Adrenal gland (tissue), 12 donors: ENCODE data around the gene MAPKAPK5. TPM values are rescaled to one million over a fixed set of nuclear protein-coding genes. Genes with fewer than 3 reads are reported as not detected.

Experiments used
- DNase-seq, 7 donors: peaks; one replicate each; pipeline ENCODE4 v3.0.0-alpha.2; 2019 to 2020
- H3K27ac ChIP-seq, 5 donors: fragments of 200-600 bp; sonication (generic) in 4 of 5; 1 replicate in 3 of 5; 2 replicates in 2 of 5; pipeline versions ENCODE4 v1.5.1 to v1.8.0; 2016 to 2020; ENCODE audit warnings: mild to moderate bottlenecking in 1 of 5
- H3K27me3 ChIP-seq: fragments of 200-600 bp; 2 replicates; pipeline ENCODE4 v1.8.0; 2021
- H3K36me3 ChIP-seq, 2 donors: fragments of 200-600 bp; replicated peaks in 1 of 2; 1 replicate in 1 of 2; 2 replicates in 1 of 2; pipeline versions ENCODE4 v1.5.1 to v1.8.0; 2018 to 2022
- H3K4me1 ChIP-seq, 2 donors: fragments of 200-600 bp; replicated peaks in 1 of 2; 1 replicate in 1 of 2; 2 replicates in 1 of 2; pipeline versions ENCODE4 v1.5.1 to v1.8.0; 2018 to 2021
- H3K4me3 ChIP-seq, 4 donors: fragments of 200-600 bp; sonication (generic) in 3 of 4; one replicate each; pipeline ENCODE4 v1.5.1; 2016 to 2018
- H3K9me3 ChIP-seq, 3 donors: fragments of 200-600 bp; sonication (generic) in 1 of 3; replicated peaks in 1 of 3; 1 replicate in 2 of 3; 2 replicates in 1 of 3; pipeline versions ENCODE4 v1.5.1 to v1.8.0; 2016 to 2021
- CTCF ChIP-seq, 6 experiments: fragments of 450-650 bp in 4 of 6; fragments of 200-600 bp in 2 of 6; sonication (generic) in 1 of 6; IDR thresholded peaks; 1 replicate in 5 of 6; 2 replicates in 1 of 6; pipeline versions ENCODE4 v1.5.1 to v1.8.0; 2016 to 2021; ENCODE audit warnings: antibody characterized with exemption in 6 of 6, mild to moderate bottlenecking in 2 of 6, moderate library complexity in 1 of 6
- POLR2A ChIP-seq, 2 donors: fragments of 450-650 bp; IDR thresholded peaks; one replicate each; pipeline ENCODE4 v1.6.1; 2017; ENCODE audit warnings: antibody characterized with exemption in 2 of 2, mild to moderate bottlenecking in 2 of 2, moderate library complexity in 1 of 2
- WGBS, 4 donors: extraction: QIAGEN DNeasy Blood & Tissue Kit in 2 of 4; methylation state at CpG; one replicate each; pipeline versions ENCODE4 v1.1.5 to v1.1.7; 2013 to 2017; 5-methylcytosine and 5-hydroxymethylcytosine counted together
- intact Hi-C, 2 donors: fragments of 100-400 bp; cut with DNase I; formaldehyde crosslinking; loops; one replicate each; pipeline versions ENCODE4 v1.14.1 to v1.15.0; 2022 to 2023
- polyA plus RNA-seq, 3 donors: library from polyadenylated mRNA; stranded (reverse); fragments of 200-250 nt in 2 of 3; fragments of 350-450 nt in 1 of 3; fragmentation: Illumina TruSeq in 1 of 3; extraction: RNeasy Lipid Tissue Mini Kit (QIAGEN cat#74804) in 1 of 3; gene quantifications; one replicate each; pipeline ENCODE4 v1.2.3, GENCODE V29; 2013 to 2014
- total RNA-seq, 9 donors: library from RNA; depleted of rRNA in 4 of 9; stranded (reverse); fragments of >200 nt in 4 of 9; fragments of 120-200 nt in 1 of 9; fragmentation: NEBNext Ultra II Directional in 1 of 9; extraction: Animal tissue kit (Norgen Biotek cat#: 25700) in 1 of 9; gene quantifications; one replicate each; pipeline versions ENCODE4 v1.1.0 to v1.2.4, GENCODE V29; 2013 to 2023
- donor health status: healthy with polysubstance abuse.
- donor health status: Bipolar disorder and iron deficiency.
- donor health status: DM: yes; HTN: yes; CAD: no.
- donor health status: DM: no; HTN: no; CAD: no.
- donor health status: DM: no; HTN: no; CAD: no.
- donor health status: DM: yes; HTN: yes; CAD: no.

Gene MAPKAPK5
- total and polyA plus RNA-seq, 12 donors, result 13.8 to 62.1 (median 45.7) TPM

- TF ChIP-seq POLR2A (IDR thresholded peaks at IDR 0.05), result no peak
- no peak for TF ChIP-seq CTCF (IDR thresholded peaks at IDR 0.05)
- no peaks in the 10 kb centered on the region for H3K9me3 ChIP-seq
- H3K4me1 ChIP-seq, result no peaks in the 10 kb centered on the region
- no peak overlapping the region for H3K4me3 ChIP-seq
- intact Hi-C loops, result no loop called here
- no peak for DNase-seq
- WGBS, 4 donors, result 93 to 100% (median 97%) methylated on average over 2 of the region's 2 CpGs
- H3K27ac ChIP-seq, result no peak overlapping the region
- peaks cover 0 to 4% of the 10 kb centered on the region in 2 donors for H3K36me3 ChIP-seq
- no peaks in the 10 kb centered on the region for H3K27me3 ChIP-seq
These were observed 84.6 kb downstream of the MAPKAPK5 start for GRCh38 chr12:111926631-111927030.

DNA sequence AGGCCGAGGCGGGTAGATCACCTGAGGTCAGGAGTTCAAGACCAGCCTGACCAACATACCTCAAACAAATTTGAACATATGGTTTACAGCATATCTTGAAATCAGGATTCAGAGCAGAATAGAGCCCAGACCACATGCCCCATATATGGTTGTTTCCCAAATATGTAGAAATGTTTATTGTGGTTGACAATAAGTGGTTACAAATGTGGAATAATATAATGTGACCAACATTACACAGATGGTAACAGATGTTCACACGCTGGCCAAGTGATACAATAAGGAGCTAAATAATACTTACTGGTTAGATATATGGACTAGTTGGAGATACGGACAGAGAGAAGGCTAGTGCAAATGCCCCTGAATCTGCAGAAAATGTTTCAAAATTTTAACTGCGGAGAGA, 85.3 kb downstream of the MAPKAPK5 start:
- Histone ChIP-seq H3K27ac (no peak overlapping the region), H3K9me3 (no peaks in the 10 kb centered on the region), H3K27me3 (no peaks in the 10 kb centered on the region), H3K36me3 (peaks cover 0 to 5% of the 10 kb centered on the region in 2 donors), H3K4me3 (no peak overlapping the region), H3K4me1 (no peaks in the 10 kb centered on the region)
- DNase-seq, result no peak
- intact Hi-C loops, result no loop called here
- 86 to 95% (median 94%) methylated on average over 5 of the region's 5 CpGs for WGBS, 4 donors
- TF ChIP-seq CTCF (IDR thresholded peaks at IDR 0.05) (no peak), POLR2A (IDR thresholded peaks at IDR 0.05) (no peak)

- WGBS, 4 donors, result 93 to 96% (median 95%) methylated on average over 5 of the region's 5 CpGs
- H3K27me3 ChIP-seq, result no peaks in the 10 kb centered on the region
- TF ChIP-seq CTCF (IDR thresholded peaks at IDR 0.05), result no peak
- TF ChIP-seq POLR2A (IDR thresholded peaks at IDR 0.05), result no peak
- no peaks in the 10 kb centered on the region for H3K4me1 ChIP-seq
- H3K4me3 ChIP-seq, result no peak overlapping the region
- no peak overlapping the region for H3K27ac ChIP-seq
- intact Hi-C loops, result no loop called here
- peaks cover 0 to 5% of the 10 kb centered on the region in 2 donors for H3K36me3 ChIP-seq
- H3K9me3 ChIP-seq, result no peaks in the 10 kb centered on the region
- no peak for DNase-seq
These were observed 90.2 kb downstream of the MAPKAPK5 start for GRCh38 chr12:111932241-111932640.

DNA sequence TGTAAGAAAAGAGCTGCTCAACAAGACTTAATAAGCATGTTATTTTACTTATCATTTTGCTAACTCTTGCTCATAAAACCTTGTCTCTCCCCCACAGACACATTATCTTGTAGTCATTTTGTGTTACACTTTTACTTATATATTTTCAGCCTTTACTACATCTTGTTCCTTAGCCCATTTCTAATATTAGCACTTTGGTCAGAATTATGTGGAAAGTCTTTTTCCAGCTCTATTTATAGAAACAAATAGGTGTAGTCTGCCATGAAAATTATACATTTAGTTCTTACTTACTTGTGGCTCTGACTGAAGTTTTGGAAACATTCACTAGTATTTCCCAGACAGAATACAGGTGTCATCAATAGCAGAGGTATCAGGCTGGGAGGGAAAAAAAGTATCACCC, 94.8 kb downstream of the MAPKAPK5 start:
- Histone ChIP-seq H3K9me3 (no peaks in the 10 kb centered on the region), H3K27ac (no peak overlapping the region), H3K27me3 (no peaks in the 10 kb centered on the region), H3K36me3 (no peaks in the 10 kb centered on the region), H3K4me3 (no peak overlapping the region), H3K4me1 (no peaks in the 10 kb centered on the region)
- no peak for DNase-seq
- TF ChIP-seq CTCF (IDR thresholded peaks at IDR 0.05) (no peak), POLR2A (IDR thresholded peaks at IDR 0.05) (no peak)
- intact Hi-C loops, result no loop called here
